Gastrocnemius medialis (tissue), 4 donors: Measurements from ENCODE around the gene CASK. TPM values are rescaled to one million over a fixed set of nuclear protein-coding genes. Genes with fewer than 3 reads are reported as not detected.

Experiments
- ATAC-seq, 2 donors: fragments of 150-250 bp; one replicate each; pipeline ENCODE4 v1.9.1; 2016
- DNase-seq, 2 donors: peaks; one replicate each; pipeline ENCODE4 v3.0.0-alpha.2; 2019
- H3K27ac ChIP-seq, 4 donors: fragments of 200-600 bp; sonication (generic); 1 replicate in 1 of 4; 2 replicates in 3 of 4; pipeline ENCODE4 v1.5.1; 2016 to 2018; ENCODE audit warnings: mild to moderate bottlenecking in 2 of 4, moderate library complexity in 1 of 4
- H3K27me3 ChIP-seq, 3 donors: fragments of 200-600 bp; sonication (generic) in 2 of 3; 1 replicate in 1 of 3; 2 replicates in 2 of 3; pipeline versions ENCODE4 v1.5.1 to v1.6.0; 2016 to 2019; ENCODE audit warnings: mild to moderate bottlenecking in 1 of 3, moderate library complexity in 1 of 3
- H3K36me3 ChIP-seq, 2 donors: fragments of 200-600 bp; sonication (generic) in 1 of 2; one replicate each; pipeline ENCODE4 v1.5.1; 2017 to 2018
- H3K4me1 ChIP-seq, 2 donors: fragments of 200-600 bp; sonication (generic) in 1 of 2; one replicate each; pipeline ENCODE4 v1.5.1; 2016 to 2017; ENCODE audit warnings: mild to moderate bottlenecking in 2 of 2
- H3K4me3 ChIP-seq, 4 donors: fragments of 200-600 bp; sonication (generic) in 3 of 4; 1 replicate in 1 of 4; 2 replicates in 3 of 4; pipeline ENCODE4 v1.5.1; 2016 to 2019; ENCODE audit warnings: mild to moderate bottlenecking in 2 of 4
- H3K9me3 ChIP-seq, 3 donors: fragments of 200-600 bp; sonication (generic) in 2 of 3; 1 replicate in 1 of 3; 2 replicates in 2 of 3; pipeline ENCODE4 v1.5.1; 2016 to 2019
- POLR2A ChIP-seq, 2 donors: fragments of 450-650 bp; IDR thresholded peaks; one replicate each; pipeline ENCODE4 v1.6.1; 2017; ENCODE audit warnings: antibody characterized with exemption in 2 of 2, mild to moderate bottlenecking in 2 of 2, moderate library complexity in 2 of 2
- in situ Hi-C, 4 donors: fragments of 200-750 bp; cut with MboI; loops; one replicate each; pipeline versions ENCODE4 v1.15.0 to v1.8.0; 2017; ENCODE audit warnings: low sequenced_read_pairs in 4 of 4
- intact Hi-C: fragments of 100-400 bp; cut with DNase I; formaldehyde crosslinking; loops from one replicate; pipeline ENCODE4 v1.15.1; 2023; ENCODE audit warnings: low total_unique reads
- total RNA-seq, 4 donors: library from RNA; depleted of rRNA; stranded (reverse); fragments of >200 nt; gene quantifications; one replicate each; pipeline versions ENCODE4 v1.1.0 to v1.2.3, GENCODE V29; 2016
- TF ChIP-seq, protein P1 (sequence below), 5 experiments: fragments of 450-650 bp in 3 of 5; fragments of 200-600 bp in 2 of 5; sonication (generic) in 2 of 5; IDR thresholded peaks in 4 of 5; conservative IDR thresholded peaks in 1 of 5; 1 replicate in 4 of 5; 2 replicates in 1 of 5; pipeline ENCODE4 v1.5.1; 2016 to 2019; ENCODE audit warnings: antibody characterized with exemption in 5 of 5, mild to moderate bottlenecking in 3 of 5, moderate library complexity in 3 of 5

Gene CASK
- total RNA-seq, 4 donors from 2014 or later: 7.3 to 14.3 (median 10.0) TPM

DNA sequence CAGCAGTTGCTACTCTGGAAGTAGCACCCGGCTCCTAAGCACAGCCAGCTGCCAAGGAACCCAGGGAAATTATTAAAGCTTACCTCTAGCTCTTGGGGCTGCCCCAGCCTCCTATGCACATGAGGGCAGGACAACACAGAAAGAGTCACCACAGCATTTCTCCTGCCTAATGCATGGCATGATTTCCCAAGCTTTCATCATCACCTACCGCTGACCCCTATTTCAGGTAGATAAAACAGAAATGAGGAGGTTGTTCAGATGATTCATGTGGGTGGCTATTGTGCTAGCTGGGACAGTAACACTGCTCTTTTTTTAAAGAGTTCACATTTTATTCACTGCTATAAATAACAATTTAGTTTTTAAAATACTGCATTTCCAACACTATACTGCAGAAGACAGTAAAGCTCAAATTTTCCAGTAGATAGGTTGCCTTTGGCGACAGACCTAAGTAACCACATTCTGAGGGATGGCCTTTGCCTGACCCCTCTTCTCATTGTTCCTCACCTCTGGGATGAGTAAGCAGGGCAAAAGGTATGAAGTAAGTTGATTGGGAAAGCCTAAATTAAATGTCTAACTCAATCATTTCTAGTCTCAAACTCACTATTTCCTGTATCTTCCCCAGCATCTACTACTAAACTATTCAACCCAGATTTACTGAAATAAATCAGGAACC lies 16.7 kb downstream of the CASK start:
- DNase-seq: no peak
- TF ChIP-seq, protein P1, sequence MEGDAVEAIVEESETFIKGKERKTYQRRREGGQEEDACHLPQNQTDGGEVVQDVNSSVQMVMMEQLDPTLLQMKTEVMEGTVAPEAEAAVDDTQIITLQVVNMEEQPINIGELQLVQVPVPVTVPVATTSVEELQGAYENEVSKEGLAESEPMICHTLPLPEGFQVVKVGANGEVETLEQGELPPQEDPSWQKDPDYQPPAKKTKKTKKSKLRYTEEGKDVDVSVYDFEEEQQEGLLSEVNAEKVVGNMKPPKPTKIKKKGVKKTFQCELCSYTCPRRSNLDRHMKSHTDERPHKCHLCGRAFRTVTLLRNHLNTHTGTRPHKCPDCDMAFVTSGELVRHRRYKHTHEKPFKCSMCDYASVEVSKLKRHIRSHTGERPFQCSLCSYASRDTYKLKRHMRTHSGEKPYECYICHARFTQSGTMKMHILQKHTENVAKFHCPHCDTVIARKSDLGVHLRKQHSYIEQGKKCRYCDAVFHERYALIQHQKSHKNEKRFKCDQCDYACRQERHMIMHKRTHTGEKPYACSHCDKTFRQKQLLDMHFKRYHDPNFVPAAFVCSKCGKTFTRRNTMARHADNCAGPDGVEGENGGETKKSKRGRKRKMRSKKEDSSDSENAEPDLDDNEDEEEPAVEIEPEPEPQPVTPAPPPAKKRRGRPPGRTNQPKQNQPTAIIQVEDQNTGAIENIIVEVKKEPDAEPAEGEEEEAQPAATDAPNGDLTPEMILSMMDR (IDR thresholded peaks at IDR 0.05 in 4 of 5, conservative IDR thresholded peaks at IDR 0.05 in 1 of 5): no peak
- TF ChIP-seq POLR2A (IDR thresholded peaks at IDR 0.05): no peak
- no peaks in the 10 kb centered on the region for H3K9me3 ChIP-seq
- no peak overlapping the region for H3K27ac ChIP-seq
- in situ Hi-C loops: loop anchor here in 1 of 4 donors (25.0 kb wide), 1 partner anchor 106 kb away; no protein-coding TSS in a partner anchor
- H3K27me3 ChIP-seq: no peaks in the 10 kb centered on the region
- no peak overlapping the region for H3K4me3 ChIP-seq
- no peak for ATAC-seq
- no peaks in the 10 kb centered on the region for H3K36me3 ChIP-seq
- intact Hi-C loops: no loop called here
- no peaks in the 10 kb centered on the region for H3K4me1 ChIP-seq

DNA sequence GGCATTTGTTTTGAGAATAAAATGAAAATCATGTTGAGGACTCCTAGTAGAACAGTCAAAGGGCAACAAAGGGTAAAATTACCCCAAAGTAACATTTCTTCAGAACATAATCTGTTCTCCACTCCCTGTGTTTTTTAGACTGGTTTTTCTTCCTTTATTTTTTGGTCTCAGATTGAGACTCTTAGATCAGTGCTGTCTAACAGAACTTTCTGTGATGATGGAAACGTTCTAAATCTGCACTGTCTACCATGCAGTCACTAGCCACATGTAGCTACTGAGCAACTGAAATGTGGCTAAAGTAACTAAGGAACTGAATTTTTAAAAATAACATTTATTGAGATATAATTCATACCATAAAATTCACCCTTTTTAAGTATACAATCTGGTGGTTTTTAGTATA lies 19.8 kb downstream of the CASK start:
- Histone ChIP-seq H3K4me1 (no peaks in the 10 kb centered on the region), H3K27me3 (no peaks in the 10 kb centered on the region), H3K4me3 (no peak overlapping the region), H3K9me3 (no peaks in the 10 kb centered on the region), H3K27ac (no peak overlapping the region), H3K36me3 (no peaks in the 10 kb centered on the region)
- intact Hi-C loops: no loop called here
- in situ Hi-C loops: loop anchor here in 1 of 4 donors (25.0 kb wide), 1 partner anchor 109 kb away; no protein-coding TSS in a partner anchor
- ATAC-seq (no peak), DNase-seq (no peak)
- TF ChIP-seq POLR2A (IDR thresholded peaks at IDR 0.05): no peak
- TF ChIP-seq, protein P1 (IDR thresholded peaks at IDR 0.05 in 4 of 5, conservative IDR thresholded peaks at IDR 0.05 in 1 of 5): no peak

DNA sequence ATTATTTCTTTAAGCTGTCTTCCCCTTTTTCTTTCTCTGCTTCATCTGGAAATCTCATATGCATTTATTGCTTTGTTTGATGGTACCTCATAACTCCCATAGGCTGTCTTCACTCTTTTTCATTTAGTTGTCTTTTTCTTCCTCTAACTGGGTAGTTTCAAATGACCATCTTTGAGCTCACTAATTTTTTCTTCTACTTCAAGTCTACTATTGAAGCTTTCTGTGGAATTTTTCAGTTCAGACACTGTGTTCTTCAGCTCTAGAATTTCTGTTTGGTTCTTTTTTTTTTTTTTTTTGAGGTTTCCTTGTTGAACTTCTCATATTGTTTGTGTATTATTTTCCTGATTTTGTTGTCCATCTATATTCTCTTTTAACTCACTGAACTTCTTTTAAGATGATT lies 23.0 kb downstream of the CASK start:
- Histone ChIP-seq H3K27me3 (no peaks in the 10 kb centered on the region), H3K27ac (no peak overlapping the region), H3K4me3 (no peak overlapping the region), H3K9me3 (peaks cover 0 to 2% (median 0%) of the 10 kb centered on the region in 3 donors), H3K36me3 (no peaks in the 10 kb centered on the region), H3K4me1 (no peaks in the 10 kb centered on the region)
- ATAC-seq (no peak), DNase-seq (no peak)
- no peak for TF ChIP-seq POLR2A (IDR thresholded peaks at IDR 0.05)
- TF ChIP-seq, protein P1 (IDR thresholded peaks at IDR 0.05 in 4 of 5, conservative IDR thresholded peaks at IDR 0.05 in 1 of 5): no peak
- in situ Hi-C loops: loop anchor here in 1 of 4 donors (25.0 kb wide), 1 partner anchor 112 kb away; no protein-coding TSS in a partner anchor
- intact Hi-C loops: no loop called here

DNA sequence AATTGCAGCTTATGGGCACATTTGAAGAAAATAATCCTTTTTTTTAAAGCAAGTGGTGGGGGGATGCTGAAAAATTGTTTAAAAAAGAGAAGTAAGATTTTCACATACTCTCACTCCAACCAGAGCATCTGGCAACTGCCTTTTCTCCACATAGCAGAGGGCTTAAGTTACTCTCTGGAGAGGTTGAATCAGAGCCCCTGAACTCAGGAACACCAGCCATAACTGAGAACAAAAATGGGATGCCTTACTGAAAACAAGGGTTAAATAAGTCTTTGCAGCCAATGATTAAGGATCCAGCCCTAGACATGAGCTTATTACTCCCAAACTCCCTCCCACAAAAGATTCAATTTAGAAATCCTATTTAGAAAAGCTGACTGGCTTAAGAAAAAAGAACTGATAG lies 27.5 kb downstream of the CASK start:
- no peak for DNase-seq
- H3K27me3 ChIP-seq: no peaks in the 10 kb centered on the region
- peaks cover 0 to 2% (median 0%) of the 10 kb centered on the region in 3 donors for H3K9me3 ChIP-seq
- in situ Hi-C loops (no loop called here), intact Hi-C loops (no loop called here)
- H3K36me3 ChIP-seq: no peaks in the 10 kb centered on the region
- no peak overlapping the region for H3K27ac ChIP-seq
- no peak for ATAC-seq
- no peaks in the 10 kb centered on the region for H3K4me1 ChIP-seq
- H3K4me3 ChIP-seq: no peak overlapping the region
- TF ChIP-seq, protein P1 (IDR thresholded peaks at IDR 0.05 in 4 of 5, conservative IDR thresholded peaks at IDR 0.05 in 1 of 5): no peak
- TF ChIP-seq POLR2A (IDR thresholded peaks at IDR 0.05): no peak
